ENCODE results near the gene DHDDS.

DHDDS gene

GRCh38 chr1:26418865-26419349 lies 13.2 kb upstream of the DHDDS start:
- DNase-seq, result no peak

DNA sequence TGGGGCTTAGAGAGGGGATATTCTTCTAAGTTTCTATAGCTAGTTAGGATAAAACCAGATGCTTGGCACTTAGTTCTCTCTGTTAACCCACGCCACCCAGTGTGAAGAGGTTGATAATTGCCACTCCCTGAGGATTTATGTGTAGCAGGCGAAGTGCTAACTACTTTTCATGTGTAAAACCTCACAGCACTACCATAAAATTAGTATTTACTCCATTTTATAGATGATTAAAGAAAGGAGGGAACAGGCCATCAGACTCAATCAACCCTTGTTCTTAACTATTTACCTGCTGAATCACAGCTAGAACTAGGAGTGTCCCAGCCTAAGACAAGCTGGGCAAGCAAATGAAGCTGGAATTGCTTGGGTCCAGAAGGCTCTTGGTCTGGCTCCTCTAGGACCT lies 12.6 kb upstream of the DHDDS start:
- no peak for DNase-seq

- no peak for DNase-seq
These were observed 2.4 kb upstream of the DHDDS start for GRCh38 chr1:26429721-26430120.

- no peak for DNase-seq
These were observed 672 bp downstream of the DHDDS start for GRCh38 chr1:26432793-26433192.

GRCh38 chr1:26434161-26434752 lies 2.1 kb downstream of the DHDDS start:
- DNase-seq, result no peak

- DNase-seq, result no peak
These were observed 5.9 kb downstream of the DHDDS start for GRCh38 chr1:26438041-26438440.

- no peak for DNase-seq
These were observed 8.1 kb downstream of the DHDDS start for GRCh38 chr1:26440259-26440658.

- DNase-seq, result no peak
These were observed 17.7 kb downstream of the DHDDS start for GRCh38 chr1:26449868-26450267.

GRCh38 chr1:26450908-26451307 lies 18.8 kb downstream of the DHDDS start:
- no peak for DNase-seq

- no peak for DNase-seq
These were observed 20.5 kb downstream of the DHDDS start for GRCh38 chr1:26452459-26453183.

DNA sequence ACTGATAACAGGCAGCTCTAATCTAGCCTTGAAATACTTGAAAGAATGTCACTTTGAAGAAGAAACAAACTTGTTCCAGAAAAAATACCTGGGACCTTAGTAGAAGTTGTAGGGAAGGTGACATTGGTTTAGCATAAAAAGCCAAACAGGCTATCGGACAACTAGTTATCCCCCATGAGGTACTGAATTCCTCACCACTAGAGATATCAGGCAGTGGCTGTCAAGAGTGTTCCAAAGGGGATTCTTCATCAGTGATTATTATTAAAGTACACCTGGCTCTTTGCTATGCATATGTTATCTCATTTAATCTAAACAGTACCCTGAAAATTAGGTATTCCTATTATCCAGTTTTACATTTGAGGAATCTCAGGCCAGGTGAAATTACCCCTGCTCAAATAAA lies 27.0 kb downstream of the DHDDS start:
- no peak for DNase-seq

DNA sequence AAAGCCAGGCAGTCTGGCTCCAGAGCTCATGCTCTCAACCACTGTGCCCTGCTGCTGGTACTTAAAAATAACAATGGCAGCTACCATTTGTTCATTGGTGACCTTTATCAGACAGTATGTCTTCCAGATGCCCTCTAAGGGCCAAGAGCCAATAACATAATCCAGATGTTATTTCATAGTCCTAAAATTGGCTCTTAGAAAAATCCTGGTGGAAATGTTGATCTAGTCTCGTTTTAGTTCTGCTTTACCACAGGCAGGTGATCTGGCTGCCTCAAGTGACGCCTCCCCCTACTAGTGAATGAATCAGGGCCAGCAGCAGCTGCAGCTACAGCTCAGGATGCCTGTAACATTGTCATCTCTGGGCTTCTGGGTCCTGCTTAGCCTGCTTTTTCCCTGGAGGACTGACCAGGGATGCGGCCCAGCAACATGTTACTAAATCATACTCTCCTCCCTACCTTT lies 27.5 kb downstream of the DHDDS start:
- DNase-seq, result no peak

DNA sequence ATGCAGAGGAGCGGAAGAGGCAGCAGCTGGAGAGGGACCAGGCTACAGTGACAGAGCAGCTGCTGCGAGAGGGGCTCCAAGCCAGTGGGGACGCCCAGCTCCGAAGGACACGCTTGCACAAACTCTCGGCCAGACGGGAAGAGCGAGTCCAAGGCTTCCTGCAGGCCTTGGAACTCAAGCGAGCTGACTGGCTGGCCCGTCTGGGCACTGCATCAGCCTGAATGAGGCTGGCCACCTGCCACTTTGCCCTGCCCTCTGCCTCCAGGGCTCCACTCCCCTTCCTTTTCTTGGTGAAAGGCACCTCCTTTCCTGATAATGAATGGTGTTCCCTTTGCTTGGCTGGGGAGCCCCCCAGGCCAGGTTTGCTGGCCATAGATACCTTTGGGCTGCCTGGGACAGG lies 36.8 kb downstream of the DHDDS start:
- no peak for DNase-seq

GRCh38 chr1:26469558-26469957 lies 37.4 kb downstream of the DHDDS start:
- DNase-seq, result no peak

DNA sequence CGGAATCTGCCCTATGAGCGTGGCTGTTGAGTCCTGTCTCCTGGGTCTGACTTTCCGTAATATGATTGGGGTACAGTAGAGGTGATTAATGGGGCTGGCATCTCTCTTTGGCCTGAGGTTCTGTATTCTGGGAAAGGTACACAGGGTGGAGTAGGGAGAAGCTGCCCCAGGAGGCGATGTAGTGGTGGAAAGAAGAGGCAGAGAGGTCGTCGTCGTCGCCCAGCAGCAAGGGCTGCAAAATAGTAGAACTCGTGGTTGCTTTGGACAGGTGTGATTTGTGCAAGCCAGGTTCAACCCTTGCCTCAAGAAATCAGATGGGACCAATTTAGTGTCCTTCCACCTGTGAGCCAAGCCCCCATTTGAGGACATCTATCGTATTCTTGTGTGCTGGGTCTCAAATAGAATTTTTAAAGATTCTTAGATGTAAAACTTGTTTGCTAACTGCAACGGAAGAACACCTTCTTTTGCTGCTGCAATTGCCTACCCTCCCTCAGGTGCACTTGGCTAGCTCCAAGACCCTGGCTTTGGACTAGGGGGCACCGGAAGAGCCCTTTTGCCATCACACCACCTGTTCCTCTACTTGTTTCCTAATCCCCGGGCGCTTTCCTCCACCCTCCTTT lies 38.9 kb downstream of the DHDDS start:
- DNase-seq, result no peak

- no peak for DNase-seq
These were observed 39.6 kb downstream of the DHDDS start for GRCh38 chr1:26471498-26472319.

DNA sequence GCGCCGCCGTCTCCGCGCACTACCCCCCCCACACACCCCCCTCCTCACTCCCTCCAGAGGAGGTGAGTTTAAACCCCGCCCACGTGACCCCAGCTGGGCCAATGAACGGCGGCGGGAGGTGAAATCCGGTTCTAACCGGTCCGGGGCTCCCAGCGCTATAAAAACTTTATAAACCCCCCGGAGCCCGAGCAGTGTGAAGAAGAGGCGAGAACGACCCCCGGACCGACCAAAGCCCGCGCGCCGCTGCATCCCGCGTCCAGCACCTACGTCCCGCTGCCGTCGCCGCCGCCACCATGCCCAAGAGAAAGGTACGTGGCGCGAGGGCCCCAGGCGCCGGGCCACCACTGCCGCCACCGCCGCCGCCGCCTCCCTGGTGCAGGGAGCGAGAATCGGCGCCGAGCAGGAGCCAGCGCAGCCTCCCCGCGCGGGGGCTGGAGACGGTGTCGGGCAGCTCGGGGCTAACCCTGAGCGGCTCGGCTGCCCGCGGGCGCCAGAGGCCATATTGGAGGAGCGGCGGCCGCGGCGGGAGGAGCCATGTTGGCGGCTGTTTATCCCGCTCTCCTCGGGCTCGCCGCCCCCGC lies 40.3 kb downstream of the DHDDS start, which contains the start of gene HMGN2:
HMGN2 (plus strand) TSS at position 121 of the 581 bp plus-strand sequence; CDS start at position 294, 173 bp downstream.
- DNase-seq, result peak; percentile 95

DNA sequence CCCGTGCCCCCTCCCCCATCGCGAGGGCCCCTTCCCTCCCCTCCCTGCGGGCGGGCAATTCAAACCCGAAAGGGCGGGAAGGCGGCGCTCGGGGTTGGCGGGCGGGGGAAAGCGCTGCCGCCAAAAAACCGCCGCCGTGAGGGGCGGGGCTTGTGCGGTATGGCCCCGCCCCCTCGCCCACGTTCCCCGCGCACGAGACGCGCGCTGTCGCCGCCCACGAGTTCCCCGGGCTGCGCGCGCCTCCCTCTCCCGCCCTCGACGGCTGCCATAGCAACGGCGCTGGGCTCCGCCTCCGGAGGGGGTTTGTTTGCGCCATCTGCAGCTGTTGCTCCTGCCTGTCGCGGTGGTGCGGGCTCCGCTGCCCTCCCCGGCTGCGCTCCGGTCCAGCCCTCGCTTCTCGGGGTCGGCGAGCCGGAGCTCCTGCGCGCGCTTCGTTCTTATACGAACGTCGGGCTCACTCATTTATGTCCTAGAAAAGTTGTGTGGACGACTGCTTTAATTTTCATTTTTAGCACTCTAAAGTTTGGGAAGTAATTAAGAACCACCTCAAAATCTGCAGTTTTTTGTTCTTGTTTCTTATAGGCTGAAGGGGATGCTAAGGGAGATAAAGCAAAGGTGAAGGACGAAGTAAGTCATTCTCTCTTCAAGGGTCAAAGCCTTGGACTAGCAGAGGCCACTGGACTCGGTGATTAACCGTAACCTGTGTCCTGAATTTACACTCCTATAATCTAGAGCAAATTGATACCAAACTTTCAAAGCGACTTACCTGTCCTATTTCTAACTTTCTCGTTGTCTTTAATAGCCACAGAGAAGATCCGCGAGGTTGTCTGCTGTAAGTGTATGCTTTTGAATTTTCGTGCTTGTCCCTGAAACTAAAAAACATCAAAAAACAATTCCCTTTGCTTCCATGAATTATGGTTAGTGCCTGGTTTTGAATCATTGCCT lies 41.1 kb downstream of the DHDDS start:
- peak; percentile 95 for DNase-seq

GRCh38 chr1:26474818-26475217 lies 42.7 kb downstream of the DHDDS start:
- no peak for DNase-seq

DNA sequence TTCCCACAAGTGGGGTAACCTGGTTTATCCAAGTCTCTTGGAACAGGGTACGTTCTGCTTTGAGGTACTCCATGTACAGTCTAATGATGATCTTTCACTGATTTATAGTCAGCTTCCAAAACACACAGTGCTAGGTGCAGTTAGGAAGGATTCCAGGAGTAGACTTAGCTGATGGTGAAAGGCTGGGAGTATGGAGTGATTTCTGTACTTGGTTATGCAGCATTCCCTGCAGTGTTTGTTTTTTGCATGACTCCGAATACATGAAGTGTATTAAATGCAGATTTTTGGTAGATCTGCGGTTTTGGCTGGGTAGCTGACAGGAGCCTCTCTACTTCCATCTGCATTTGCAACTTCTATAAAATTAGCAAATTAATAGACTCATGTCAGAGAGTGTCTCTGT lies 43.9 kb downstream of the DHDDS start:
- no peak for DNase-seq

DNA sequence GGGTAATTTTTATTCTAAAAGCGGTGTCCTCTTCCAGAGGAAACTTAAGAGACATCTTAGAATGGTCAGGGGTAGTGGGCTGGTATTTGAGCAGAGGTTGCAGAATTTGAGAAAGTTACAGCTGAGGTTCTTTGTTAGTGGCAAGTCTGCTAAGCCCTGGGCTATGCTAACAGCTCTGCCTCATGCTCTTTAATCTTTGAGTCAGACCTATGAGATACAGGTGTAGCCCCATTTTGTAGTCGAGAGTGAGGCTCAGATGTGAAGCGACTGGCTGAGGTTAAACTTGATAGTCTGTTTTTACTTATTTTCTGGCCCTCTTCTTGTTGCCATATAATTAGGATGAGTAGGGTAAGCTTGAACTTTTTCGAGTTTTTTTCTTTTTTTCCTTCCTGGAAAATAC lies 44.8 kb downstream of the DHDDS start:
- DNase-seq, result no peak

Measured in activated CD4-positive, alpha-beta T cell treated with anti-CD3 and anti-CD28 coated beads, Interleukin-2, amount 50 U/mL, for 16 hours (primary cell).